HG03280 (cell line): ENCODE data around the gene LAMTOR2.

Experiments
- ATAC-seq: cut with Tn5 transposase; IDR thresholded peaks from one replicate; pipeline ENCODE4 v1.9.1; 2021; ENCODE audit warnings: mild to moderate bottlenecking, moderate library complexity; ENCODE audit not compliant: unreplicated experiment

The LAMTOR2 gene

GRCh38 chr1:156074661-156075060 is 20.1 kb downstream of the LAMTOR2 start:
- no peak for ATAC-seq

GRCh38 chr1:156075162-156075561 is 20.6 kb downstream of the LAMTOR2 start:
- no peak for ATAC-seq

GRCh38 chr1:156075775-156076204 is 21.2 kb downstream of the LAMTOR2 start:
- ATAC-seq = no peak

GRCh38 chr1:156076609-156077429 is 22.2 kb downstream of the LAMTOR2 start:
- peak; percentile 70 for ATAC-seq

- ATAC-seq = no peak
Measured at GRCh38 chr1:156077430-156077760, 22.8 kb downstream of the LAMTOR2 start.

- no peak for ATAC-seq
Measured at GRCh38 chr1:156078728-156079127, 24.1 kb downstream of the LAMTOR2 start.

- no peak for ATAC-seq
Measured at GRCh38 chr1:156079762-156080161, 25.2 kb downstream of the LAMTOR2 start.

- ATAC-seq = no peak
Measured at GRCh38 chr1:156080241-156080862, 25.8 kb downstream of the LAMTOR2 start.

GRCh38 chr1:156080863-156081179 is 26.2 kb downstream of the LAMTOR2 start:
- no peak for ATAC-seq

- ATAC-seq = no peak
Measured at GRCh38 chr1:156081180-156081916, 26.8 kb downstream of the LAMTOR2 start.

GRCh38 chr1:156081917-156082308 is 27.3 kb downstream of the LAMTOR2 start:
- no peak for ATAC-seq

GRCh38 chr1:156082309-156083091 is 27.9 kb downstream of the LAMTOR2 start, which contains the start of gene MEX3A:
Gene MEX3A, minus strand, starts transcription at chr1:156082465. Its CDS starts 467 bp downstream, at chr1:156081998.
- ATAC-seq = no peak

GRCh38 chr1:156083800-156084790 is 29.5 kb downstream of the LAMTOR2 start:
- no peak for ATAC-seq

- ATAC-seq = no peak
Measured at GRCh38 chr1:156086256-156086662, 31.7 kb downstream of the LAMTOR2 start.

- no peak for ATAC-seq
Measured at GRCh38 chr1:156089704-156090103, 35.1 kb downstream of the LAMTOR2 start.

GRCh38 chr1:156090138-156090839 is 35.7 kb downstream of the LAMTOR2 start:
- ATAC-seq = no peak

GRCh38 chr1:156090840-156091188 is 36.2 kb downstream of the LAMTOR2 start:
- ATAC-seq = peak; percentile 78

- no peak for ATAC-seq
Measured at GRCh38 chr1:156091610-156092009, 37.0 kb downstream of the LAMTOR2 start.

GRCh38 chr1:156095906-156096508 is 41.4 kb downstream of the LAMTOR2 start:
- no peak for ATAC-seq
